Muscle layer of colon (tissue), 2 donors: ENCODE data around the gene SNCAIP.

Source experiments
- H3K27ac ChIP-seq: one replicate; pipeline ENCODE4 v1.7.0; 2013; ENCODE audit warnings: low read depth, mild to moderate bottlenecking, low read length, moderate library complexity
- H3K27me3 ChIP-seq, 2 donors: one replicate each; pipeline ENCODE4 v1.7.0; 2013; ENCODE audit warnings: low read length in 2 of 2, mild to moderate bottlenecking in 2 of 2; ENCODE audit not compliant: insufficient read depth in 2 of 2, control insufficient read depth in 1 of 2
- H3K36me3 ChIP-seq: one replicate; pipeline ENCODE4 v1.7.0; 2013; ENCODE audit warnings: mild to moderate bottlenecking, low read length; ENCODE audit not compliant: insufficient read depth
- H3K4me1 ChIP-seq: one replicate; pipeline ENCODE4 v1.7.0; 2013; ENCODE audit warnings: mild to moderate bottlenecking, low read length; ENCODE audit not compliant: insufficient read depth
- H3K4me3 ChIP-seq, 2 donors: one replicate each; pipeline ENCODE4 v1.7.0; 2013; ENCODE audit warnings: low read length in 2 of 2, low read depth in 1 of 2, mild to moderate bottlenecking in 1 of 2, moderate library complexity in 1 of 2
- H3K9ac ChIP-seq: one replicate; pipeline ENCODE4 v1.7.0; 2013; ENCODE audit warnings: low read length
- H3K9me3 ChIP-seq: one replicate; pipeline ENCODE4 v1.7.0; 2013; ENCODE audit warnings: mild to moderate bottlenecking, low read length
- donor health status: abdominal sarcoma.
- donor health status: Adenocarcinoma of cecum.

The SNCAIP gene

GRCh38 chr5:122419142-122419894 is 107.3 kb downstream of the SNCAIP start:
- Histone ChIP-seq H3K27me3 (no peaks in the 10 kb centered on the region), H3K4me1 (no peaks in the 10 kb centered on the region), H3K36me3 (no peaks in the 10 kb centered on the region), H3K27ac (no peak overlapping the region), H3K9ac (no peak overlapping the region), H3K9me3 (no peaks in the 10 kb centered on the region), H3K4me3 (no peak overlapping the region)

GRCh38 chr5:122420091-122420490 is 108.1 kb downstream of the SNCAIP start:
- H3K4me1 ChIP-seq: no peaks in the 10 kb centered on the region
- H3K27ac ChIP-seq: no peak overlapping the region
- H3K9me3 ChIP-seq: no peaks in the 10 kb centered on the region
- no peaks in the 10 kb centered on the region for H3K27me3 ChIP-seq
- H3K9ac ChIP-seq: no peak overlapping the region
- H3K36me3 ChIP-seq: no peaks in the 10 kb centered on the region
- no peak overlapping the region for H3K4me3 ChIP-seq

GRCh38 chr5:122420537-122421236 is 108.7 kb downstream of the SNCAIP start:
- no peaks in the 10 kb centered on the region for H3K9me3 ChIP-seq
- no peak overlapping the region for H3K27ac ChIP-seq
- no peak overlapping the region for H3K4me3 ChIP-seq
- H3K9ac ChIP-seq: no peak overlapping the region
- no peaks in the 10 kb centered on the region for H3K4me1 ChIP-seq
- H3K27me3 ChIP-seq: no peaks in the 10 kb centered on the region
- H3K36me3 ChIP-seq: no peaks in the 10 kb centered on the region

GRCh38 chr5:122421374-122422079 is 109.5 kb downstream of the SNCAIP start:
- H3K36me3 ChIP-seq: no peaks in the 10 kb centered on the region
- no peak overlapping the region for H3K4me3 ChIP-seq
- no peak overlapping the region for H3K9ac ChIP-seq
- H3K27ac ChIP-seq: no peak overlapping the region
- no peaks in the 10 kb centered on the region for H3K9me3 ChIP-seq
- no peaks in the 10 kb centered on the region for H3K27me3 ChIP-seq
- H3K4me1 ChIP-seq: no peaks in the 10 kb centered on the region

GRCh38 chr5:122423221-122423620 is 111.2 kb downstream of the SNCAIP start:
- Histone ChIP-seq H3K27ac (no peak overlapping the region), H3K9ac (no peak overlapping the region), H3K27me3 (no peaks in the 10 kb centered on the region), H3K9me3 (no peaks in the 10 kb centered on the region), H3K4me3 (no peak overlapping the region), H3K4me1 (no peaks in the 10 kb centered on the region), H3K36me3 (no peaks in the 10 kb centered on the region)

DNA sequence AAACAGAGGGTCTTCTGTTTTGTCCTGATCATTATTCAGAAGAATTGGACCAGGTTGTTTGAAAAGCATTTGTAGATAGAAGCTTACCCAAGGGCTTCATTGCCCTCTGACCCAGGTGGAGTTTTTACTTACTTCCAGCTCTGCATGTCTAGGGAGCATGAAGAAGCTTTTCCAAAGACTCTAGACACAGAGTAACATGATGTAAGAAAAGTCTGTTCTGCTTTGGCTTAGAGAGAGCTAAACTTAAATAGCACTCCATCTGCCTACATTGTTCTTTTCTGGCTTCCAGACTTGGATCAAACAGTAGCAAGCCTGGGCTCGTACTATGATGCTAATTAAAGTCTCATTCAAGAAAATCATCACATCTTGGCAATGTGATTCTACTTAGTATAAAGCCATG is 112.1 kb downstream of the SNCAIP start:
- Histone ChIP-seq H3K4me3 (no peak overlapping the region), H3K4me1 (no peaks in the 10 kb centered on the region), H3K9ac (no peak overlapping the region), H3K9me3 (no peaks in the 10 kb centered on the region), H3K27ac (no peak overlapping the region), H3K36me3 (no peaks in the 10 kb centered on the region), H3K27me3 (no peaks in the 10 kb centered on the region)

DNA sequence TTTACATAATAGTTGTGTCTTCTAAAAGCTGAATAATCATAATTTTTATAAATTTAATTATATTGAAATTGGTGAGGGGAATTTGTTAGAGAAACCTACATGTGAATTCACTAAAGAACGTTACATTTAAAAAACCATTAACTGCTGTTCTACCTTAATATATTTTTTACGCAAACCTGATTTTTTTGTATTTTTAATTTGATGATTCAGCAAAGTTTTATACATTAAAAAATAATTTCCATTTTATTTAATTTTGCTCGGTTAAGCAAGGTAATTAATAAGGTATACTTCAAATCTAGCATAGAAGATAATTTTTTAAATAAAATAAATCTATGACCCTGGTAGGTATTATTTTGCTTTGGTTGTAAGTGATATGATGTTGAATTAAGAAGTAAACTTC is 114.3 kb downstream of the SNCAIP start:
- H3K36me3 ChIP-seq: no peaks in the 10 kb centered on the region
- no peaks in the 10 kb centered on the region for H3K4me1 ChIP-seq
- H3K4me3 ChIP-seq: no peak overlapping the region
- no peaks in the 10 kb centered on the region for H3K9me3 ChIP-seq
- no peak overlapping the region for H3K27ac ChIP-seq
- no peak overlapping the region for H3K9ac ChIP-seq
- H3K27me3 ChIP-seq: no peaks in the 10 kb centered on the region

DNA sequence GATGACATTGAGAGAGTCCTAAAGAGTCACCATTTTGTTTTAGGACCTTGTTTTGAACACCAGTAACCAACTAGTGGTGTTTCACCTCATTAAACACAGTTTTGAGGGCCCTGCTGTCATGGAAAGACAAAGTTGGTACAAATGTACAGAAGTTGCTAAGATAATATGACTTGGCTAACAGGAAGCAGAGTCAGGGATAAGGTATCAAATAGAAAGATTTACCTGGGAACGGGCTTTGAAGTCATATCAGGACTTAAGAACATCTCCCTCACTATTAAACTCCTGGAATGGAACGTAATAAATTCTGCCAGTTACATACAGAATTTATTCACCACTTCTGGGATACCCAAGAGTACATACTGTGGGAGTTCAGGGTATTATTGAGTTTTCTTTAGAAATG is 115.6 kb downstream of the SNCAIP start:
- H3K9ac ChIP-seq: no peak overlapping the region
- no peak overlapping the region for H3K4me3 ChIP-seq
- no peaks in the 10 kb centered on the region for H3K9me3 ChIP-seq
- no peaks in the 10 kb centered on the region for H3K4me1 ChIP-seq
- H3K27me3 ChIP-seq: no peaks in the 10 kb centered on the region
- no peaks in the 10 kb centered on the region for H3K36me3 ChIP-seq
- no peak overlapping the region for H3K27ac ChIP-seq

DNA sequence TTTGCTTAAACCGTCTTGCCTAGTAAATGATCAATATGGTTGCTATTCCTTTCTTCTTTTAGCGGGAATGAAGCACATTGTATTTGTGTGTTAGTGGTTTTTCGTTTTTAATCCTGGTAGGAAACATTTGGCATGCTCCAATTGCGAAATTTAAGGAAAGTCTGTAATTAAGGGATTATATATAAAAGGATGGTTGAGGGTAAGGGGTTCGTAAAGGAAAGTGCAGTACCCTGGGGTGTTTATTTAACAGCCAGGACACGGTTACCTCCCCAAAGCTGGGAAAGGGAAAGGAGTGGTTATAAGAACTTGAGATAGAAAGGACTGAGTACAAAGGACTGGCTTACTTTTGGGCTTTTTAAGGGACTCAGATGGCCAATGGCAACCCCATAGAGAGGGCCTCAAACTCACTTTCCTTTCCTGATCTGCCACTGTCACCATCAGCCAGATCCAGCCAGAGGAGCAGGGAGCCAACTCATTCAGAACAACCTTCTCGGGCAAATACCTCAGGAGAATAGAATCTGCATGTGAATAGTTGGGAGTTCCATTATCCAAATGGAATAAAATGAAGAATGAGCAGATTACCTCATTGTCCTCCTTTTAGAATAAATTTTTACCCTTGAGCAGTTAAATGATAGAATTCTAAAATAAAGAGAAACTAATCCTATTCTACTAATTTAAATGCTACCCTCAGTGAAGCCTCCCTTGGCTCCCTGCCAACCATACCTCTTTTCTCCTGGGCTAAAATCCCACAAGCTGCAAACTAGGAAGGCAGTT is 117.7 kb downstream of the SNCAIP start:
- Histone ChIP-seq H3K4me3 (no peak overlapping the region), H3K27me3 (no peaks in the 10 kb centered on the region), H3K9me3 (no peaks in the 10 kb centered on the region), H3K27ac (no peak overlapping the region), H3K4me1 (peaks cover 9% of the 10 kb centered on the region), H3K36me3 (no peaks in the 10 kb centered on the region), H3K9ac (no peak overlapping the region)

DNA sequence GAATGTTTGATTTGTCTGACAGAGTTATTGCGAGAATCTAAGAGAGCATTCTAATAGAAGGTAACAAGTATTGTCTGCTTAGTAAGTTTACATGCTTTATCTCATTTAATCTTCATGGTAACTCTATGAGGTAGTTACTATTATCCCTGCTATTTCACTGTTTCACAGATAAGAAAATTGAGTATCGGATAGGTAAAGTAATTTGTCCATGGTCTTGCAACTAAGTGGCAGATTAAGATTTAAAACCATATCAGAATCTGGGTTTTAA is 118.2 kb downstream of the SNCAIP start:
- peaks cover 14% of the 10 kb centered on the region for H3K4me1 ChIP-seq
- no peaks in the 10 kb centered on the region for H3K36me3 ChIP-seq
- no peaks in the 10 kb centered on the region for H3K27me3 ChIP-seq
- H3K9me3 ChIP-seq: no peaks in the 10 kb centered on the region
- no peak overlapping the region for H3K27ac ChIP-seq
- no peak overlapping the region for H3K9ac ChIP-seq
- no peak overlapping the region for H3K4me3 ChIP-seq

DNA sequence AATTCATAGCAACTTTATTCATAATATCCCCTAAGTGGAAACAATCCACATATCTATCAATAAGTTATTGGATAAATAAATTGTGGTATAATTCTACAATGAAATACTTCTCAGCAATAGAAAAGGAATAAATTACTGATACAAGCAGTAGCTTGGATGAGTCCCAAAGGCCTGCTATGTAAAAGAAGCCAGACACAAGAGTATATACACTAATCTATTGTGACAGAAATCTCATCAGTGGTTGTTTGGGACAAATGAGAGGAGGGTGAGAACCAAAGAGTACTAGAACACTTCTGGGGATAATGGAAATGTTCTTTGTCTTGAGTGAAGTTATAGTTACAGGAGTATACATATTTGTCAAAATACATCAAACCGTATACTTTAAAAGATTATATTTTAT is 119.3 kb downstream of the SNCAIP start:
- Histone ChIP-seq H3K9ac (no peak overlapping the region), H3K27ac (no peak overlapping the region), H3K9me3 (no peaks in the 10 kb centered on the region), H3K4me3 (no peak overlapping the region), H3K4me1 (peaks cover 15% of the 10 kb centered on the region), H3K27me3 (no peaks in the 10 kb centered on the region), H3K36me3 (no peaks in the 10 kb centered on the region)
